Chondrocyte (in vitro differentiated cells): ENCODE results near the gene FAM13A. TPM values are rescaled to one million over a fixed set of nuclear protein-coding genes. Genes with fewer than 3 reads are reported as not detected.

Source experiments
- DNase-seq: peaks from one replicate; pipeline ENCODE4 v3.0.0; 2021; ENCODE audit warnings: mixed read lengths, low spot score
- H3K27ac Mint-ChIP-seq: one replicate; pipeline ENCODE4 v1.8.0; 2021; ENCODE audit warnings: mild to moderate bottlenecking, moderate library complexity, mixed read lengths; ENCODE audit not compliant: unreplicated experiment
- H3K27me3 Mint-ChIP-seq: 2 replicates; pipeline ENCODE4 v1.8.0; 2021; ENCODE audit warnings: low read depth, mixed read lengths
- H3K36me3 Mint-ChIP-seq: 2 replicates; pipeline ENCODE4 v1.8.0; 2021; ENCODE audit warnings: low read depth, mixed read lengths
- H3K4me1 Mint-ChIP-seq: 2 replicates; pipeline ENCODE4 v1.8.0; 2021; ENCODE audit warnings: low read depth, mild to moderate bottlenecking, mixed read lengths
- H3K4me3 Mint-ChIP-seq: one replicate; pipeline ENCODE4 v1.8.0; 2021; ENCODE audit warnings: mild to moderate bottlenecking, moderate library complexity, mixed read lengths; ENCODE audit not compliant: unreplicated experiment
- H3K9me3 Mint-ChIP-seq: 2 replicates; pipeline ENCODE4 v1.8.0; 2021; ENCODE audit warnings: low read depth, mixed read lengths
- total RNA-seq: library from RNA; stranded (reverse); gene quantifications from 3 replicates; pipeline ENCODE4 v1.2.1, GENCODE V29; 2021
- TF ChIP-seq, protein P1 (sequence below): fragments of 200-600 bp; sonication (generic); IDR thresholded peaks from 2 replicates; pipeline ENCODE4 v1.5.0; 2021; ENCODE audit warnings: antibody characterized with exemption, mild to moderate bottlenecking, moderate library complexity

FAM13A gene
- total RNA-seq, 1 donor from 2014 or later: 10.5 TPM

DNA sequence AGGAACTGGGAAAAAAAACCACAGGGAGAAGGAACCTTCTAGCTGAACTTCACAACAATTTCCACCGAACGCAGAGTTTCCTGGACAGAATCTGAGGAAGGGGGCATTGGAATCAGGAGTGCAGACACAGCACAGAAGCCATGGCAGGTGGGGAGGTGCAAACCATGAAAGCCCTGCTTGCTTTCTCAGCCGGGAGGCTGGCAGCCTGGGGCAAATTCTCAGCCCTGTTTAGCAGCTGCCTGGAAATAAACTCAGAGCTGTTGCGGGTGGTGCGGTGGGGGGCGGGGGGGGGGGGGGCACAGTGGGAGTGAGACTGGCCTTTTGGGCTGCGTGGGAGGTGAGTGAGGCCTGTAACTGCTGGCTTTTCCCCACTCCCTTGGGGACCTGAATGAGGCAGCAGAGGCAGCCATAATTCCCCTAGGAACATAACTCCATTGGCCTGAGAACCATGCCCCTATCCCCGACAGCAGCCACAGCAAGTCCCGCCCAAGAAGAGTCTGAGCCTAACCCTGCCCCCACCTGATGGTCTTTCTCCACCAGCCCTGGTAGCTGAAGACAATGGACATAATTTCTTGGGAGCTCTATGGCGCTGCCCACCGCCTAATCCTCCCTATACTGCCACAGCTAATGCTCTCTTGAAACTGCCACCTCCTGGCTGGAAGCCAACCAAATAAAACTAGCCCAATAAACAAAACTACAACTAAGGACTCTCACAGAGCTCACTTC lies 176.3 kb downstream of the FAM13A start:
- H3K27me3 Mint-ChIP-seq: no peaks in the 10 kb centered on the region
- peak overlapping the region; percentile 59 for H3K27ac Mint-ChIP-seq

DNA sequence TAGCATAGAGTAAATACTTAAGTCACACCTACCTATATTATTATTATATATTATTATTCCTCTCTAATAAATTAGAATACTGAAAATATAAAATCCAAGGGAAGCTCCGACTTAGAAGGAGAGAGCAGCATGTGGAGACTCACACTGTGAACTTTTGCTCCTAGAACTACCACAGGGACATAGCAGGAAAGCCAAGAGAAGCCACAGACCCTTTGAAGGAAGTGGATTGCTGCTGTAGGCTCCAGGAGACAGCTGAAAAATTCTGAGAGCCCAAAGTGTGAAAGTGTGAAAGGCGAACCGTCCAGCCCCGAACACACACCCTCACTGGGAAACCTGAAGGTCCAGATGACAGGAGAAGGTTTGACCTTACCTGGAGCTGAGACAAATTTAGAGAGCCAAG lies 177.0 kb downstream of the FAM13A start:
- Mint-ChIP-seq H3K9me3 (peaks cover under 1% of the 10 kb centered on the region), H3K27ac (peak overlapping the region; percentile 59), H3K36me3 (no peaks in the 10 kb centered on the region), H3K4me1 (peaks cover 9% of the 10 kb centered on the region), H3K27me3 (no peaks in the 10 kb centered on the region), H3K4me3 (no peak overlapping the region)
- no peak for DNase-seq
- TF ChIP-seq, protein P1, sequence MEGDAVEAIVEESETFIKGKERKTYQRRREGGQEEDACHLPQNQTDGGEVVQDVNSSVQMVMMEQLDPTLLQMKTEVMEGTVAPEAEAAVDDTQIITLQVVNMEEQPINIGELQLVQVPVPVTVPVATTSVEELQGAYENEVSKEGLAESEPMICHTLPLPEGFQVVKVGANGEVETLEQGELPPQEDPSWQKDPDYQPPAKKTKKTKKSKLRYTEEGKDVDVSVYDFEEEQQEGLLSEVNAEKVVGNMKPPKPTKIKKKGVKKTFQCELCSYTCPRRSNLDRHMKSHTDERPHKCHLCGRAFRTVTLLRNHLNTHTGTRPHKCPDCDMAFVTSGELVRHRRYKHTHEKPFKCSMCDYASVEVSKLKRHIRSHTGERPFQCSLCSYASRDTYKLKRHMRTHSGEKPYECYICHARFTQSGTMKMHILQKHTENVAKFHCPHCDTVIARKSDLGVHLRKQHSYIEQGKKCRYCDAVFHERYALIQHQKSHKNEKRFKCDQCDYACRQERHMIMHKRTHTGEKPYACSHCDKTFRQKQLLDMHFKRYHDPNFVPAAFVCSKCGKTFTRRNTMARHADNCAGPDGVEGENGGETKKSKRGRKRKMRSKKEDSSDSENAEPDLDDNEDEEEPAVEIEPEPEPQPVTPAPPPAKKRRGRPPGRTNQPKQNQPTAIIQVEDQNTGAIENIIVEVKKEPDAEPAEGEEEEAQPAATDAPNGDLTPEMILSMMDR: no peak

More for the DNA sequence above, 176.3 kb downstream of the FAM13A start:
- Mint-ChIP-seq H3K4me3 (no peak overlapping the region), H3K9me3 (peaks cover 2% of the 10 kb centered on the region), H3K36me3 (no peaks in the 10 kb centered on the region), H3K4me1 (peaks cover 9% of the 10 kb centered on the region)
- no peak for DNase-seq
- TF ChIP-seq, protein P1: no peak

DNA sequence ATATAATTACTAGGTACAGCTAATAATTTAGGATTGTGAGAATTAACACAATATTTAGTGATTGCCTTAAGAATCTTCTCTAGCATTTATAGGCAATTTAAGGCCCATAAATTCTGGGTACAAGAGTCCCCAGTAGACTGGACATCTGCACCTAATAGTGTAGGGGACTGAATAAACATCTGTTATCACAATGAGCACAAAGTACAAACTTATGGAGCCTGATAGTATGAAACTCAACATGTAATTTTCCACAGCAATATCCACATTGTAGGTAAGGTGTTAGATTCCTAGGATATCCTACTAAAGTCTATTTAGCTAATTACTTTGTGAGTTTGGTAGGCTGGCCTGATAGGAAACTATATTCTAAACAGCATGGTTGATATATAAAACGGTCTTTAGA lies 178.3 kb downstream of the FAM13A start:
- H3K36me3 Mint-ChIP-seq: no peaks in the 10 kb centered on the region
- H3K9me3 Mint-ChIP-seq: no peaks in the 10 kb centered on the region
- no peak overlapping the region for H3K4me3 Mint-ChIP-seq
- TF ChIP-seq, protein P1: no peak
- no peak for DNase-seq
- H3K27ac Mint-ChIP-seq: no peak overlapping the region
- peaks cover 9% of the 10 kb centered on the region for H3K4me1 Mint-ChIP-seq
- H3K27me3 Mint-ChIP-seq: no peaks in the 10 kb centered on the region

DNA sequence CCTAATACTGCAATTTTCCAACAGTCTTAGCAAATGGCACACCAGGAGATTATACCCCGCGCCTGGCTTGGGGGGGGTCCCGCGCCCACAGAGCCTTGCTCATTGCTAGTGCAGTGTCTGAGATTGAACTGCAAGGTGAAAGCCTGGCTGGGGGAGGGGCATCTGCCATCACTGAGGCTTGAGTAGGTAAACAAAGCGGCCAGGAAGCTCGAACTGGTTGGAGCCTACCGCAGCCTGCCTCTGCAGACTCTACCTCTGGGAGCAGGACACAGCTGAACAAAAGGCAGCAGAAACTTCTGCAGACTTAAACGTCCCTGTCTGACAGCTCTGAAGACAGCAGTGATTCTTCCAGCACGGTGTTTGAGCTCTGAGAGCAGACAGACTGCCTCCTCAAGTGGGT lies 186.6 kb downstream of the FAM13A start:
- no peaks in the 10 kb centered on the region for H3K27me3 Mint-ChIP-seq
- H3K4me3 Mint-ChIP-seq: no peak overlapping the region
- peaks cover 5% of the 10 kb centered on the region for H3K4me1 Mint-ChIP-seq
- no peak overlapping the region for H3K27ac Mint-ChIP-seq
- TF ChIP-seq, protein P1: no peak
- DNase-seq: no peak
- peaks cover 1% of the 10 kb centered on the region for H3K36me3 Mint-ChIP-seq
- peaks cover 5% of the 10 kb centered on the region for H3K9me3 Mint-ChIP-seq

DNA sequence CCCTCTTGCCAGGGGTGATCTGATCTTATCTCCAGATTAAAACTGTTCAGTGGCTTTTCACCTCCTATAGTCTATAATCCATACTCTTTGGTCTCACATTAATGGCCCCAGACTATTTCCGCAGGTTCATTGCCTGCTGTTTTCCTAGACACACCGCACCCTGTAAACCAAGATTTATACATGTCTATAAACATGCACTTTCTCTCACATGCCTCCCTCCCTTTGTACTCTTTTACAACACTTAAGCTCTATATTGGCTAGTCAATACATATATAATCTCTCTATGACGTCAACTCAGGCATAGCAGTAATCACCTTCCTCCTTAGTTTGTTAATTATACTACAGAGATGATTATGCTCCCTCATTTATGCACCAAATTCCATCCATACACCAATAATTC lies 188.5 kb downstream of the FAM13A start:
- Mint-ChIP-seq H3K27ac (no peak overlapping the region), H3K4me3 (no peak overlapping the region), H3K27me3 (no peaks in the 10 kb centered on the region), H3K36me3 (peaks cover 1% of the 10 kb centered on the region), H3K9me3 (peaks cover 5% of the 10 kb centered on the region), H3K4me1 (peaks cover 13% of the 10 kb centered on the region)
- no peak for DNase-seq
- TF ChIP-seq, protein P1: no peak
